PC-3 (cell line): ENCODE measurements around the gene ADARB2. TPM values are rescaled to one million over a fixed set of nuclear protein-coding genes. Genes with fewer than 3 reads are reported as not detected.

Source experiments
- ATAC-seq: fragments of 200-7000 bp; cut with Tn5 transposase; 2 replicates; pipeline ENCODE4 v1.9.1; 2020; ENCODE audit warnings: mild to moderate bottlenecking, moderate library complexity
- BruUV-seq: library from RNA; stranded (reverse); fragments of 400-500 nt; replicated peaks from 2 replicates; lab custom pipeline; 2021; lab: Mats Ljungman, UMichigan
- CTCF ChIA-PET: fragments of 300-600 bp; sonication (Branson Sonifier 250); formaldehyde crosslinking; loops from one replicate; lab custom pipeline; 2022; ENCODE audit warnings: antibody characterized with exemption; lab: Charles Lee
- POLR2A ChIA-PET: fragments of 300-600 bp; sonication (Branson Sonifier 250); formaldehyde crosslinking; loops from one replicate; lab custom pipeline; 2022; ENCODE audit warnings: antibody characterized with exemption; ENCODE audit not compliant: unreplicated experiment; lab: Charles Lee
- DNase-seq: peaks from one replicate; pipeline ENCODE4 v3.0.0-alpha.2; 2015
- H2AFZ ChIP-seq: fragments of 300-600 bp; sonication (generic); 2 replicates; pipeline ENCODE4 v1.6.0; 2016; ENCODE audit warnings: antibody characterized with exemption, low read length
- H3F3A ChIP-seq: fragments of 300-600 bp; sonication (generic); one replicate; pipeline ENCODE4 v1.6.0; 2017; ENCODE audit warnings: antibody characterized with exemption, low read length, control low read depth, mild to moderate bottlenecking; ENCODE audit not compliant: unreplicated experiment
- H3K27ac ChIP-seq: fragments of 300-600 bp; sonication (generic); 2 replicates; pipeline ENCODE4 v1.5.1; 2016; ENCODE audit warnings: mild to moderate bottlenecking, low read length
- H3K27me3 ChIP-seq: fragments of 300-600 bp; sonication (generic); 2 replicates; pipeline ENCODE4 v1.6.1; 2016; ENCODE audit warnings: low read length, mixed read lengths
- H3K36me3 ChIP-seq: fragments of 300-600 bp; sonication (generic); 2 replicates; pipeline ENCODE4 v1.6.1; 2016; ENCODE audit warnings: low read depth, mixed run types, low read length, mixed read lengths
- H3K4me1 ChIP-seq: fragments of 300-600 bp; sonication (generic); 2 replicates; pipeline ENCODE4 v1.5.1; 2016; ENCODE audit warnings: low read length; ENCODE audit not compliant: insufficient read depth
- H3K4me2 ChIP-seq: fragments of 300-600 bp; sonication (generic); 2 replicates; pipeline ENCODE4 v1.6.0; 2016; ENCODE audit warnings: low read length
- H3K4me3 ChIP-seq: fragments of 300-600 bp; sonication (generic); 2 replicates; pipeline ENCODE4 v1.5.1; 2016; ENCODE audit warnings: mild to moderate bottlenecking, low read length, mixed read lengths
- H3K79me2 ChIP-seq: fragments of 300-600 bp; sonication (generic); 2 replicates; pipeline ENCODE4 v1.6.1; 2017; ENCODE audit warnings: low read length, mixed read lengths
- H3K9ac ChIP-seq: fragments of 300-600 bp; sonication (generic); 2 replicates; pipeline ENCODE4 v1.6.0; 2016; ENCODE audit warnings: mild to moderate bottlenecking, low read length
- H3K9me2 ChIP-seq: fragments of 300-600 bp; sonication (generic); replicated peaks from 2 replicates; pipeline ENCODE4 v1.6.1; 2016; ENCODE audit warnings: mixed run types, low read length, mixed read lengths
- H3K9me3 ChIP-seq: fragments of 300-600 bp; sonication (generic); 2 replicates; pipeline ENCODE4 v1.6.1; 2016; ENCODE audit warnings: low read length, mixed read lengths
- H4K20me1 ChIP-seq: fragments of 300-600 bp; sonication (generic); 2 replicates; pipeline ENCODE4 v1.6.1; 2016; ENCODE audit warnings: low read length, mixed read lengths
- CTCF ChIP-seq: fragments of 300-600 bp; sonication (generic); conservative IDR thresholded peaks from 2 replicates; pipeline ENCODE4 v1.5.1; 2017; ENCODE audit warnings: antibody characterized with exemption, low read depth, mild to moderate bottlenecking, low read length
- EZH2 ChIP-seq: fragments of 300-600 bp; sonication (generic); IDR thresholded peaks from one replicate; pipeline ENCODE4 v1.6.1; 2017; ENCODE audit warnings: antibody characterized with exemption, mild to moderate bottlenecking, low read length; ENCODE audit not compliant: unreplicated experiment
- EZH2phosphoT487 ChIP-seq: fragments of 300-600 bp; sonication (generic); IDR thresholded peaks from 2 replicates; pipeline ENCODE4 v1.6.1; 2018; ENCODE audit warnings: mild to moderate bottlenecking, antibody characterized with exemption, low read length, borderline replicate concordance
- intact Hi-C: fragments of 100-400 bp; cut with micrococcal nuclease; formaldehyde crosslinking; loops from 2 replicates; pipeline ENCODE4 v1.9.0; 2023
- total RNA-seq: library from RNA; depleted of rRNA; stranded (reverse); fragments of >200 nt; gene quantifications from 2 replicates; pipeline ENCODE4 v1.2.3, GENCODE V29; 2014

Gene ADARB2
- total RNA-seq, 1 experiment from 2014 or later, result not detected

GRCh38 chr10:1504940-1505339, 232.4 kb downstream of the ADARB2 start:
- no TSS peak for BruUV-seq
- Histone ChIP-seq H3F3A (no peaks in the 10 kb centered on the region), H3K4me3 (no peak overlapping the region), H3K9me2 (no peaks in the 10 kb centered on the region), H3K9me3 (0 out of 2 replicates have a peak, but pooled peaks cover 1% of the 10 kb centered on the region), H3K9ac (no peak overlapping the region), H2AFZ (no peak overlapping the region), H3K4me2 (no peak overlapping the region), H3K79me2 (no peaks in the 10 kb centered on the region), H3K27me3 (no peaks in the 10 kb centered on the region), H4K20me1 (no peaks in the 10 kb centered on the region), H3K4me1 (no peaks in the 10 kb centered on the region), H3K36me3 (no peaks in the 10 kb centered on the region), H3K27ac (no peak overlapping the region)
- POLR2A ChIA-PET, result no interaction called here
- intact Hi-C loops, result no loop called here
- ATAC-seq (no peak), DNase-seq (no peak)
- no peak for TF ChIP-seq CTCF
- CTCF ChIA-PET, result no interaction called here

GRCh38 chr10:1504286-1504685, 233.0 kb downstream of the ADARB2 start:
- Histone ChIP-seq H3K4me3 (no peak overlapping the region), H2AFZ (no peak overlapping the region), H3K9me2 (no peaks in the 10 kb centered on the region), H3K4me2 (no peak overlapping the region), H3K9me3 (0 out of 2 replicates have a peak, but pooled peaks cover 5% of the 10 kb centered on the region), H3K36me3 (no peaks in the 10 kb centered on the region), H4K20me1 (no peaks in the 10 kb centered on the region), H3K79me2 (no peaks in the 10 kb centered on the region), H3K27ac (no peak overlapping the region), H3K27me3 (no peaks in the 10 kb centered on the region), H3F3A (no peaks in the 10 kb centered on the region), H3K4me1 (no peaks in the 10 kb centered on the region), H3K9ac (no peak overlapping the region)
- TF ChIP-seq CTCF, result no peak
- TF ChIP-seq EZH2, result no peak
- TF ChIP-seq EZH2phosphoT487, result no peak
- ATAC-seq (no peak), DNase-seq (no peak)
- ChIA-PET CTCF (no interaction called here), POLR2A (no interaction called here)
- BruUV-seq, result no TSS peak
- intact Hi-C loops, result no loop called here

- BruUV-seq, result no TSS peak
- Histone ChIP-seq H3K4me1 (no peaks in the 10 kb centered on the region), H3K9me3 (0 out of 2 replicates have a peak, but pooled peaks cover 5% of the 10 kb centered on the region), H3K4me3 (no peak overlapping the region), H3K27ac (no peak overlapping the region), H3K79me2 (no peaks in the 10 kb centered on the region), H3K9me2 (no peaks in the 10 kb centered on the region), H3K36me3 (no peaks in the 10 kb centered on the region), H3K27me3 (no peaks in the 10 kb centered on the region), H3K4me2 (no peak overlapping the region), H4K20me1 (no peaks in the 10 kb centered on the region), H3F3A (peaks cover 7% of the 10 kb centered on the region), H3K9ac (no peak overlapping the region), H2AFZ (no peak overlapping the region)
- intact Hi-C loops, result no loop called here
- no peak for TF ChIP-seq CTCF
- no peak for TF ChIP-seq EZH2
- no peak for TF ChIP-seq EZH2phosphoT487
- POLR2A ChIA-PET, result no interaction called here
- CTCF ChIA-PET, result no interaction called here
- DNase-seq (no peak), ATAC-seq (no peak)
These were observed 234.9 kb downstream of the ADARB2 start for GRCh38 chr10:1502451-1502850.
